GM18858 (cell line): ENCODE measurements around the gene CBLC.

Experiments
- ATAC-seq: cut with Tn5 transposase; IDR thresholded peaks from one replicate; pipeline ENCODE4 v1.9.1; 2021; ENCODE audit not compliant: unreplicated experiment

The CBLC gene

DNA sequence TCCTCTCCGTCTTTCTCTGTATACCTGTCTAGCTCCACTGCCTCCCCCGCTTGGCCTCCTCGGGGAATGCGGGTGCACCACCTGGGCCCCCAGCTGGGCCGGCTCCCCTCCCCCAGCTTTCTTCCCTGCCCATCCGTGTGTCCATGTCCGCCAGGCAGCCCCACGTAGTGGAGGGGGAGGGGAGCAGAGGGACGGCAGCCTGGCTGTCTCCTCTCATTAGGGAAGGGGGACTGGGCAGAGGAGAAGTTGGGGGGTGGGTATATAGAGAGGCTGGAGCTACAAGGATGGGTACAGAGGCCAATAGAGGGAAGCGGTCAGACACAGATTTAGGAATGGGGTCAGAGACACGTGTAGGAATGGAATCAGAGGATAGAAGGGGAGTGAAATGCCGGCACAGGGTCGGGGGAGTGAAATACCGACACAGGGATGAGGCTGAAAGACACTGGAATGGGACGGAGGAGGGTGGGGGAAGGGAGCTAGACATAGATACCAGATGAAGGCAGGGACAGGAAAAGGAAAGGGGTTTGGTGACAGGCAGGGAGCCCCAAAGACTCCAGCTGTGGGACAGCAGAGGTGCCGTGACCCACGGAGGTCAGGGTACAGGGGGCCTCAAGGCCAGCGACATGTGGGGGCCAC lies 71.2 kb downstream of the CBLC start:
- no peak for ATAC-seq
